GM18868 (cell line): Measurements from ENCODE around the gene ZNF697.

Experiments
- ATAC-seq: cut with Tn5 transposase; IDR thresholded peaks from one replicate; pipeline ENCODE4 v1.9.1; 2021; ENCODE audit warnings: mild to moderate bottlenecking, moderate library complexity; ENCODE audit not compliant: unreplicated experiment

The ZNF697 gene

DNA sequence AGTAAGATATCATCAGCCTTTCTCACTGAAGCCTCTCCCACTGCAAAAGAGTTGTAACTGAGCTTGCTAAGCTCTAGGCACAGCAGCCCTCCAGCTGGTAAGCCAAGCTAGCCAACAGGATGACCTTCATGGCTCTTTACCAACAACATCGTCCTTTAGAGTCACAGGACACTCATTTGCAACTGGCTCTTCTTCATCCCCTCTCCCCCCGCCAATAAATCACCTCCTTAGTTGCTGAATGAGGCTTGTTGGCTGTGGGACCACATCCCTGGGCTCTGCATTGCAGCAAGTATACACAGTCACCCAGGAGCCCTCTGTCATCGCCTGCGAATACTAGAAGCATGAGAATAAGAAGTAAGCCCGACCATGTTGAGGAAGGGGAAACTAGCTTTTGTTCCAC, 16.0 kb upstream of the ZNF697 start:
- ATAC-seq: no peak

DNA sequence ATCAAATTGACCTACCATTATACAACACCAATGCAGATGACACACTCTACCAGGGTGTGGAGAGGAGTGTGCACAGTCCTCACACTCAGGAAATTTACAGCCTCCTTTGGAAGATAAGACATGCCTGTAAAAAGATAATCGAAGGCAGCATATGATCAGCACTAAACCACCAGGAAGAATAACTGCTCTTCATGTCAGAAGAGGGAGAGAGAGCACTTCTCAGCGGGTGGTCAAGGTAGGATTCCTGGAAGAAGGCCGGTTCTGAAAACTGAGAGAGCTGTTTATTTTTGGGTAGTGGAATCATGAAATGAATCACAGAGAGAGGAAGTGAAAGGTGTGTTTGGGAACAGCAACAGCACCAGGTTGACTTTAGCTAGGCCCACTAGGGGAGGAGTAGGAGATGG, 14.0 kb upstream of the ZNF697 start:
- peak; percentile 88 for ATAC-seq

DNA sequence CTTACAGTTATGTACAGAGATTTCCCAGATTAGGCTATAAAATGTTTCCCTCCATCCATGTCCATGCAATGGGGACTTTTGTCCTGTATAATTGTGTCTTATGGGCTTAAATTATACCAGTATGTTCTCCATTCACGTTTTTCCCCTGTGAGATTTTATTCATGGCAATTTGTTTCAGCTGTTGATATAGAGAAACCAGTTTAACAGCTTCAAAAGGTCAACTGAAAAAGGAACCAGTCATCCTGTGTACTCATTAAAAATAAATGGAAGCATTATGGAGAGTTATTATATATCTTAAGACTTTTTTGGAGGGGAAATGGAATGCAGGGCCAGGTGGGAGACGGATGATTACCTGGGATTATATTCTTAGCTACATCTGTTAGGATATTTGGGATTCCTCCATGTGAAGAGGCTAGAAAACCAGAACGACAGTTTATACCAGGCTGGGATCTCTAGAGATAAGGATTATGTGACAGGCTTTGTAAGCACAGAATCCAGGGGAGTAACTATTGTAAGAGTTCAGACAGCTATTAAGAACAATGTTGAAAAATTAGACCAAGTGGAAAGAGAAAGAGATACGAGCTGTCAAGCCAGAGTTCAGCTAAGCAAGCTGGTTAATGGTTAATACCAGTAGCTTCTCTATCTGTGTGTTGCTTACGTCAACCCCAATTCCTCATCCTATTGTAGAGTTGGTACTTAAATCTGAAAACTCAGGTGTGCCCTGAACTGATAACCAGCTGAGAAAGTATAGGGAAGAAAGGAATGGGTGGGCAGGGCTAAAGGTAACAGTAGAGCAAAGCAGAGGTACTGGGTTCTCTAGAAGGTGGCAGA, 12.4 kb upstream of the ZNF697 start:
- no peak for ATAC-seq

DNA sequence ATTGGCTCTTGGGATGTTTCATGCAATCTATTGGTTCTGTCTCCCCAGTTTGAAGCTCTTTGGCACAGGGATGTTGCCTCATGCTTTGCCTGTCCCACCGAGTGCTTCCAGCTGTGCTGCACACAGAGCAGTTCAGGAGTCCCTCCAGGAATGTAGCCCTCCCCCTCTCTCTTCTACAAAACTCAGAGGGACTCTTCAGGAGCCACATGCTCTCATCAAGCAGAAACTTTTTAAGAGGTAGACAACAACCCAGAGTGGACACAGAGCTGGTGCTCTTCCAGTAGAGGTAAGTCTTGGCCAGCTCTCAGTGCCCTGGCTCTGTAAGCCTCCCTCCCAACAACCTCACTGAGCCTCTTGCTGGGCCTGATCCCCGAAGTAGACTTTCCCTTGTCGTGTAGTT, 11.6 kb upstream of the ZNF697 start:
- no peak for ATAC-seq

DNA sequence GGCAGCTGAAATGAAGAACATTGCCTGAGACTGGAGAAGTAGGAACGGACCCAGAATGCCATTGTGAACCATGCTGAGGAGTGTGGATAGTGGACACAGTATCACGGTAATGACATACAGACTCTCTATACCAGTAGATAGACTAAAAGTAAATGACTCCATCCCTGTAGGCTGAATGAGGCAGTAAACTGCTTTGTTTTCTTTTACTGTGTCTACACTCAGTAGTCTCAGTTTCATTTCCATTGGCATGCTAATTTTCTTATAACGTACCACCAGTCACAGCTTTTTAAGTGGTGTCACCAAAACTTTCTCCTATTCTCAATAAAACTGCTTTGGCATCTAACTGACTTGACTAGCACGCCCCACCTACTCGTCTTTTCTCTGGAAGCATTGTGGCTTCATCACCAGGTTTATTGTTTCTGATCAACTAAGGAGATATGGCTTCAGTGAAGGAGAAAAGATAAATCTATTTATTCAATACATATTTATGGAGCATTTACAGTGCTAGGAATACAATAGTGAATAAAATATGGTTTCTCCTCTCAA, 8.4 kb upstream of the ZNF697 start:
- ATAC-seq: peak; percentile 71

DNA sequence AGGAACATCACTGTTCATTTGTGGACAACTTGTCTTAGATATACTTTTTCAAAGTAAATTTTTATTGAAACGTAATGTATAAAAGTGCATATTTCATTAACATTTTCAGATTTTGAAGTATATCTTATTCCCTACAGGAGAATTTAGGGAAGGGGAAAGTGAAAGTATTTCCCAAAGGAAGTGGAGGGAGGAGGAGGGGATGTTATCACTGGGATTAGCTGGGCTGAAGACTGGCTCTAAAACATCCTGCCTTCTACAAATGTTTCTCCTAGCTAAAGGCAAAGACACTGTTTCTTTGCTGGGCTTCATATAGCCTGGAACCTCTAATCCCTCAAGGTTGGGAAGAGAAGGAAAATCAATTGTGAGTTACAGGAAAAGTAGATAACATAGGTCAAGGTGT, 7.1 kb upstream of the ZNF697 start:
- no peak for ATAC-seq

DNA sequence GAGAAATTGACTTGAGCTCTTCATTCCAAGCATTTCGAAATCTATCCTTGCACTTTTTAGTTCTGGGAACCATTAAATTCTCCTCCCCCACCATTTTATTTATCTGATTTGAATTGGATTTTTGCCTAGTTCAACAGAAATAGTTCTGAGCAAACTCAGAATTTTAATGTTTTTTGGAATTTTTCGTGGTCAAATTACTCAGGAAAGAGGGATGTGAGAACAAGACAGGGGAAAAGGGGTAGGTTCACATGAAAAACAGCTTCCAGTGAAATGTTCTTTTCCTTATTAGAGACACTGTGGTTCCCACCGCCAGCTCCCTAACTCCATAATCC, 5.7 kb upstream of the ZNF697 start:
- no peak for ATAC-seq

DNA sequence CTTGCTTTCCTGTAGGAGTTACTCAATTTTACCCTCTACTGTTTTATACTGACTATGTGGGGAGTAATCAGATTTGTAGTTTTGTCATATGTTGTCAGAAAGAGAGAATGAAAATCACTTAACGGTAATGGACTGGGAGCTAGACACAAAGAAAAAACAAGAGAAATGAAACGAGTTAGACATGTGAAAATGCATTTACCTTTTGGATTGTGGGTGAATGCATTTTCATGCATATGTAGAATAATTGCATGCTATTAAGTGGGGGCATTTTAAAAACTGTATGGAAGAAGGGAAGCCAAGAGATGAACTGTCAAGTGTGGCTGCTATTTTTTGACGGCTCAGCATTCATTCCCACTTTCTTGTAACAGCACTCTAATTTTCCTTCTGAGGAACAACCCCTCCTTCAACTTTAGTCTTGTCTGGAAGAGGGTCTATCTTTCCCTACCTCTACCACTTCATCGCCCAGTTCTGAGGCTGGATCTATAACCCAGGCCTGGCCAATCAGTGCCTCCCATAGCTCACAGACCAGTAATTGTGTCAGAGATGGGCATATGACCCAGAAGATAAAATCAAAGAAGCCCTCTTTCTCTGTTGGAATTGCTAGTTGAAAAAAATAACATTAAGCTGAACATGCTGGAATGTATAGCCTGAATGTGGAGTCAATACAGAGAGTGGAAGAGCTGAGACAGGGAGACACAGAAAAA, 5.2 kb upstream of the ZNF697 start:
- no peak for ATAC-seq

DNA sequence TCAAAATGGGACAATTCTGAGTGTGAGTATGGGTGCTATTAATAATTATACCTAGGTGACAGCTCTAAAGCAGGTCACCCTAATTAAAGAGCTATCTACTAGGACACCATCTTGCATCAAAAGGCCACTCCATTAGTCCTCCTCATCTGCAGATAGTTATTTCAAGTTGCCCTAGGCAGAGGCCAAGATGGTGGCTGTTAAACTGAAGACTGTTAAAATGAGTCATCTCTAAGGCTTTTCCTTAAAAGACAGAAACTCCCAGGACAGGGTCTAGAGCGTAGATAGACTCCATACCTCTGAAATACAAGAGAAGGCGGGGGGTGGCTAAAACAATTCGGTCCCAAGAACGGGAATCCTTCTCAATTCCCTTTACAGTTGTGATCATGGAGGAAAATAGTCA, 4.5 kb upstream of the ZNF697 start:
- ATAC-seq: no peak

DNA sequence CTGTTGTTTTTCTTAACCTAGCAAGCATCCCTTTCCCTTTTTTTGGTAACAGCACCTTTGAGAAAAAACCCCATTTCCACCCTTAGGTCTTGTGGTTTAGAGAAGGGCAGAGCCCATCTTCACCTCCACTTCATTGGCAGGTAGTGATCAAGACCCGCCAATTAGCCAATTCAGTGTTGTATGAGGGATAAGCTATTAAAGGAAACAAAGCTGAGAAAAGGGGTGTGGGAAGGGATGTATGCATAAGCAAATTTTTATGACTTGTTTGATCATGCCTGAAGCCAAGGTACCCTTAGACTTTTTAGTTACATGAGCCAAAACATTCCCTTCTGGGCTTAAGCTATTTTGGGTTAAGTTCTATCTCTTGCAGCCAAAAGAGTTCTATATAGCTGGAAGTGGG, 3.6 kb upstream of the ZNF697 start:
- no peak for ATAC-seq

DNA sequence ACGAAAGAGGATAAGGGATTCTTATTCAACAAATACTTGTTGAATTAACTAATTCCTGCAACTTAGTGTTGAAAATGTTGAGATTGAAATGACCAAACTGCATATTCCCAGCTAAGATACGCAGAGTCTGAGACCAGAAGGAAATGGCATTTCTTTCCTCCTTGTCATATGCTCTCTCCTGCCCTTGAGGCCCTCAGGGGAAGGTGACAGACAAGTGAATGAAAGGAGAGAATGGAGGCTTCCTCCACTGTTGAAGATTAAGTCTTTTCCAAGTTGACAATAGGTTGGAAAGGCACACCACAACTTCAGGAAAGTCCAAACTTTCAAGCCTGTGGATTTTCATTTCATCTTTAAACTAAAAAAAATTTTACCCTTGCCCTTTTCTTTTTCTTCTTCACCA, 3.1 kb upstream of the ZNF697 start:
- no peak for ATAC-seq

DNA sequence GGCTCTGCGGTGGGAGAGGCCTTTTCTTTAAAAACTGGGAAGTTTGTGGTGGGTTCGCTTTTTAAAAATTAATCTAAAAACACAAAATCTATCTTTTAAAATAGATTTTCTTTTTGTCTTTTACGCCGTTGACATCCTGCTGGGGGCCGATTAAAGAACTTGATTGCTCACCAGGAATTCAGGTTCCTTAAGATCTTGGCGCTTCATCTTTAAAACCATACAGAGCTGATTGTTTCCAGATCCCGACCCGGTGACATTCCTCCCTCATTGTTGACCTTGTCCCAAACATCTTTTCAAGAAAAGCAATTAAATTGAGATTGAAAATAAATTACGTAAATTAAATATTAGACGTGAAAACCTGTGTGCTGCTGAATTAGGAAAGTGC, 546 bp upstream of the ZNF697 start:
- ATAC-seq: no peak

DNA sequence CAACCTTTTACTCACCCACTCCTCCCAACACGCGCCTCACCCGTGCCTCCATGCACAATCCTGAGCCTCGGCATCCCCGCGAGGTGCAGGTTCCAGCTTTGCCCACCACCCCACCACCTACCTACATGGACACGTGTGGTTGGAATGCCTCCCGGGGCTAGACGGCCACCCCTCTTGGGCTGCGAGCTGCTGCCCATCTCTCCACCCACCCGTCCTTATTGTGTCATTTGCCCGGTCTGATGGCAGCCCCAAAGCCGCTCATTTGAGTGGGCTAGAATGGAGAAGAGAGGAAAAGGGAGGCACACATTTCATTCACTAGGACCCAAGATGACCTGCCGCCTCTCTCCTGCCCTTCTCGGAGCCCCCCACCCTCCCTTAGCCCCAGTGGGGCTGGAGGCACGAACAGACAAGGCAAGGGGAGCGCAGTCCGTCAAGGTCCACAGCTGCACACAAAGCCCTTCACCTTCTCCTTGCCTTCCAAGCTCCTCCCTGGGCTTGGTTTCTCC, 785 bp downstream of the ZNF697 start:
- no peak for ATAC-seq

DNA sequence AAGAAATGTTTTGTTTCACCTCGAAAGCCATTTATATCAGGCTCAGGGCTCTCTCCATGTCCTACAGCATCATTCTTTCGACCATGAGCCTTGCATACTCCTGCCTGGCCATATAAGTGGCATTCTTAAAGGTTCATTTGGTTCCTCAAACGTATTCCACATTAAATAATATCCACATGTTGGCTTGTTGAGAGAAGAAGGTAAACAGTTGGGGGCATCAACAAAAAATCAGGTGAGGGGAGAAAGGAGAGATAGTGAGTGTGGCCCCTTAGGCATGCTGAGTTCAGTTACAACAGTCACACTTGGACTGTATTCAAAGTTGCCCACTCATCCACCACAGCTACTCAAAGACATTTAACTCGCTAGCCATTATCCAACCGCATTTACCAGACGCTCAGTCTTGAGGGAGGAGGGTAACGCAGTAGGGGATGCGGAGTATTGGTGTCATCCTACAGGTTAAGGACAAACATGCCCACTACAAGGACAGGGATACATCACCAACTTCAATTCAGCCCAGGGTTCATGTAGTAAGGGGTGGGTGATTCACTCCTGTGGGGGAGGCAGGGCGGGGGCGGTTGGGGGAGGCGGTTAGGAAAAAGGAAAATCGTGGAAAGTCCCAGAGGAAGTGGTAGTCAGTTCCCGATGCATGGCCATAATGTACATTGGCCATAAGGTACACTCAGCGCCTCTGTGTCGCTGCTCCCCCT, 1.4 kb downstream of the ZNF697 start:
- ATAC-seq: no peak

DNA sequence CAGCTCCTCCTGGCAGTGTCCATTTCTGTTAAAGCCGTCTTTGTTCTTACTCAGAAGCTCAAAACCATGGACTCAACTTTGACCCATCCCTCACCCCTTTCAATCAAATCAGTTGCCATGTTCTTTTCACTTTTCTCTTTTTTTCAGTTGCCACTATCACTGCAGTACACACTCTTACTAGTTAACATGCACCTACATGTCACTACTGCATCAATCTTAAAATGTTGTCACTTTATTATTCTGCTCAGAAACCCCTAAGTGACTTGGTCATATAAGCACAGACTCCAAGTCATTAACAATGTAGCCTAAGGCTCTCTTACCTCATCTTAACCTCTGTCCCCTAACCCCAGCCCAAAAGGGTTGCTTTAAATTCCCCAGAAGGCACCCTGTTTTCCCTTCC, 9.0 kb downstream of the ZNF697 start:
- ATAC-seq: no peak

DNA sequence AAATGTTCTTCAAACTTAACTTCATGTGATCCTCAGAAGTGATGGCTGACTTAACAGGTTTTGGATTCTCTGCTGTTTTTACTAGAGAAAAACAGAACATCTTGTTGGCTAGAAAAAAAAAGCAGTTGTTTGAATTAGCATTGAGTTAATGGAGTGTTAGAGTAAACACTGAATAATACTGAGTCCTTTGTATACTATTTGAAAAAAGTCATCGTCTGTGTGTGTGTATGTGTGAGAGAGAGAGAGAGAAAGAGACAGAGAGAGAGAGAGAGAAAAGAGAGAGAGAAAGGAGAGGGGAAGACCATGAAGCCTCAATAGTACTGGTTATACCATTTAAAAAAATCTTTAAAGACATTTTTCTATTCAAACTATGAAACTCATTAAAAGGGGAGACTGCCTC, 10.4 kb downstream of the ZNF697 start:
- no peak for ATAC-seq

DNA sequence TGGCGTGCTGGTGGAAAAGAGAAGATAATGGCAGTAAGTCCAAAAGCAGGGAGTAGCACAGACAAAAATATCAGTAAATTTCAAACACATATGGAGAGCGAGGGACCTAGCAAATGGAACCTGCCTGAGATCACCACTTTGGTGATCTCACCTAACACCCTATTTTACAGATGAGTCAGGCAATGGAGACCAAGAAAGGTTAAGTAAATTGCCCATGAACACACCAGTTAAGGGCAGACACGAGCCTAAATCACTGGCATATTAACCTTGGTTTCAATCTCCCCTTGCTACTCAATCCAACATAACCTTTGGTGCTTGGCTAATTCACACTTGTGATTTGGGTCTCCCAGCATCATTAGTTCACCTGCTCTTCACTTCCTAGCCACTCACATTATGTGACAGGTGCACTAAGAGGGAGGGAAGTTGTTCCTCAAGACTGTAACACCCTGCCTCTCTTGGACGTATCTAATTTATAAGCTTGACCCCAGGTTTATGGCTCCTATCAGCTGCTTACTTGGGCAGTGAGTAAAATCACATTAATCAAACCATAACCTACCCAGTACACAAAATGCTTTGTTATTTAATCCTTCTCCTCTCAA, 11.5 kb downstream of the ZNF697 start:
- no peak for ATAC-seq

DNA sequence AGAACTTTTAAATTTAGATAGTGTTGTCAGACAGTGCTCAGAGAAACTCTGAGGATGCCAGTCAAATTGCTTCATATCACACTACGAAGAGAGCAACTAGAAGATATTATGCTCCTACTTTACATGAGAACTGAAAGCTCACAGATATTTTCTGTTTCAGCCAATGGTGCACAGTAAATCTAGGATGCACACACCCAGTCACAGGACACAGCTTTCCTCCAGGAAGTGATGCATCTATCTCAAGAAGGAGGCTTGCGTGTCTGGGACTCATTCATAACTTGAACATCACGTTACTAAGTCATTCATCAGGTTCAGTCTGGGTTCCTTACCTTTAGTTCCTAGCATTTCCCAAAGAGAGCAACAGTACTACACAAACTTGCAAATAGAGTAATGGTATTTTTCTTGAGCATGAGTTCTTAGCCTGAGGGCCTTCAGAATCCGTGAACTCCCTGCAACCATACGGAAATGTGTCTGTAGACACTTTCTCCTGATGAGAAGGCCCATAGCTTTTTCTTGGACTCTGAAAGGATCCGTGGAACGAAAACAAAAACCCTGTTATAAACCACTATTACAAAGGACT, 12.2 kb downstream of the ZNF697 start:
- ATAC-seq: peak; percentile 72

DNA sequence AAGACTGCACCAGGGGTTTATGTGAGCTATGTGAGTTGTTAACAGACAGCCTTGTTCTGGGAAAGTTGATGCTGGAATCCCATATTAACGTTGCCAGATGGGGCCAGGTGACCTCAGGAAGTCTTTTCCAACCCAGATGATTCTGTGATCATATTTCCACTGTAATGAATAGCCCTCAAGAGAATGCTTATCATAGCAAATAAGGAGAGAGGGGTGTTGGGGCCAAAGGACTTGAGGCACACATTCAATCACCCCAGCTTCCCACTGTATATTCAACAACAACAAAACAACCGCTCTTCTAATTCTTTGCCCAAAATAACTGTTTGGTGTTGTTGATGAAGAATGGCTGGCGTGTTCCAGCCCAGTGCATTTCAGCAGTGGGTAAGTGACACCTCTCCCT, 14.1 kb downstream of the ZNF697 start:
- no peak for ATAC-seq

DNA sequence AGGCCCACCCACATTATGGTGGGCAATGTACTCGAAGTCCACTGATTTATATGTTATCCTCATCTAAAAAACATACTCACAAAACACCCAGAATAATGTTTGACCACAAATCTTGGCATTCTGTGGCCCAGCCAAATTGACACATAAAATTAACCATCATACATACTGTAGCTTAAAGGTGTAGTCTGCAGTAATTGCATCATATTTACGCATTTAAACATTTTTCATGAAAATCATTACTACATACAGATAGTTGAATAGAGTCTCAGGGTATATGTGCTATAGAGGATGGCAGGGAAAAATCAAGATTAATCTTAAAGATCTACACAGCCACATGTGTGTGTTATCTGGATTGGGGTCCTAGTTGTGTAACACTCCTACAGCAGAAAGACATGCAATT, 14.5 kb downstream of the ZNF697 start:
- no peak for ATAC-seq

DNA sequence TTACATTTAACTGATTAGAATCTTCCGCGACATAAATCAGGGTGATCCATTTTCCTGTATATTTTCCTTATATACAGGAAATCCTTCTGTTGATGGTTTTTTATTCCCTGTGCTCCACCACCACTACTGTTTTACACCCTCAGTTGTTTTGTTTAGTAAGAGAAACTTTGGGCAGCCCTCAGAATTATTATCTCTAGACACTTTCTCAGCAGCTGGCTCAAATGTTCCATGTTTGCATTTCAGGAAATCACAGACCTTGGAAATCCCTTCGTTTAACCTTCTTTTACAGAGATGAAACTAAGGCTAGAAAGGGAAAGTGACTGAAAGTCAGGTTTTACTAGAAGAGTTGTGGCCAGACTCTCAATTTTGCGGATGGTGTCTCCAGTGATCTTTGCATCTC, 15.2 kb downstream of the ZNF697 start:
- ATAC-seq: no peak
